Stimulated activated CD8-positive, alpha-beta memory T cell treated with anti-CD3 and anti-CD28 coated beads, Interleukin-4, amount 100 ng/mL, for 1 hour (primary cell): ENCODE results near the gene TCF12.
A peak's percentile ranks its signal among the peaks of the same experiment; 100 is the strongest.

ENCODE experiments used
- DNase-seq, 2 donors: peaks; one replicate each; pipeline ENCODE4 v3.0.0-alpha.2; 2020; ENCODE audit warnings: low read depth in 2 of 2, low spot score in 1 of 2

The TCF12 gene

GRCh38 chr15:56918046-56918938 lies at the start of gene TCF12:
TSS of gene TCF12 (plus strand) at chr15:56918644. CDS start at chr15:56919914, 1,270 bp downstream.
- peak; percentile 69 to 73 for DNase-seq

DNA sequence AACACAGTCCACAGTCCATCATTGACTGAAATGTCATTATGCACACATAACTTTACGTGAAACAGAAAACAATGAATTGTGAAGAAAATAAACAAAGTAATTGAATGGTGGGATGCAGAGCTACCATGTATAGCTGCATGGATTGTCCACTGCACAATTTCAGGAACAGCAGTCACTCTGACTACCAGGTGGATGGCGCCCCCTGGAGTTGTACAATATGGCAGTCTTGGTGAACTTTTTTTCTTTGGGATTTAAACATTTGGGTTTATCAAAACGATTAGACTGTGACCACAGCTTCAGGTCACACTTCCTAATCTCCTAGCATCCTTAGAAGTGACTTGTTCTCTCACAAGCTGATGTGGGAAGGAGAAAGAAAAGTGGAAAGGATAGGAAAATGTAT lies 48.9 kb upstream of the TCF12 start:
- no peak for DNase-seq

DNA sequence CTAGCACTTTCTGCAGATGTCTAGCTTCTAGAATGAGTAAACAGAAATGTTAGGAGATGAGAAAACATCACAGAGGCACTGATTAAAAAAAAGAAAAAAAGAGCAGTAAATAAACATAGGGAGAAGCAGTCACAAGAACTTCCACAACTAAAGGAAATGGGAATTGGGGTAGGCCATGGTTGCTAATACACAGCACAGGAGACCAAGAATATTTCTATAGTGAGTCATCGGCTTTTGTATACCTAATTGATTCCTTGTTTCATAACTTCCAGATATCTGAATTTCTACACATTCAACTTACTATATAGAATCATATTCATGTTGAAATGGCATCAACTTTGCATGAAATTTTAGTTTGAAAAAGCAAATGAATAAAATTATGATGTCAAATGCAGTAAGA lies 47.3 kb upstream of the TCF12 start:
- no peak for DNase-seq

DNA sequence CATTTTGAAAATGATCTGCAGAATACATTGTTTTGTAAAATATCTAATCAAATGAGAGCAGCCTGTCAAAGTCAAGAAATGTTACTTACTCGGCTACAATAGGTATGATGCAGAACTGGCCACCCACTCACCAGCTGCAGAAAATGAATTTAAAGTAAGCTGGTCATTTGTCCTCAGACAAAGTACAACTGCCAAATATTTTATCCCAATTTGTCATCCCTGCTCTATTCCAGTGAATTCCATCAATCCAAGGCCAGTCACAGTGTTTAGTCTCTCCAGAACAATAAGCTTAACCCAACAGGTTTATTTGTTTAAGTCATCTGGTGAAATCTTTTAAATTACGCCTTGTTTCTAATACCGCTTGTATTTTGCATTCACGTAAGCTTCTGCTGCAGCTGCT lies 46.6 kb upstream of the TCF12 start:
- DNase-seq: no peak

GRCh38 chr15:56877255-56877970 lies 41.0 kb upstream of the TCF12 start:
- DNase-seq: no peak

DNA sequence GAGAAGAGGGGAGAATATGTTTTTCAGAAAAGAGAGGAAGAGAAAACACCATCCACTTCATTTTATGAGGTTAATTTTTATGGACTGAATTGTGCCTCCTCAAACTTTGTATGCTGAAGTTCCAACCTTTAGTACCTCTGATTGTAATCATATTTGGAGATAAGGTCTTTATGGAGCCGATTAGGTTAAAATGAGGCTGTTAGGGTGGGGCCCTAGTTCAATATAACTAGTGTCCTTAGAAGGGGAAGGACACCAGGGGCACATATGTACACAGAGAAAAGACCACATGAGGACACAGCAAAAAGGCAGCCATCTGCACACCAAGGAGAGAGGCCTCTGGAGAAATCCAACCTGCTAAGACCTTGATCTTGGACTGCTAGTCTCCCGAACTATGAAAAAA lies 38.9 kb upstream of the TCF12 start:
- no peak for DNase-seq

DNA sequence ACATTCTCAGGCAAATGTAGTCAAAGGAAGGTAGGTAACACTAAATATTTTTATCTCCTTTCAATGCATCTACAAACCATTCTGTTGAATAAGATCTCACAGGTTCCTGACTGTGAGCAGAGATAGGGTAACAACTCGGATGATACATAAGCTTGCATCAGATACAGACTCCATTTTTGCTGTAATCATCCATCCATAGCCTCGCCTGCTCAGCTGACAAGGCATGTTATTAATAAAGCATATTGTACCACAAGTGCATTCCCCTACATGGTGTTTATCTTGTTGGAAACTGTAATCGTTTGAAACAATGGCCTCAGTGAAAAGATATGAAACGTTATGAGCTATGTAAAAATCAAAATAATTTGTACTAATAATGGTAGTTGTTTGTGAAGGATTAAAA lies 35.4 kb upstream of the TCF12 start:
- DNase-seq: no peak

GRCh38 chr15:56886363-56886931 lies 32.0 kb upstream of the TCF12 start:
- no peak for DNase-seq

DNA sequence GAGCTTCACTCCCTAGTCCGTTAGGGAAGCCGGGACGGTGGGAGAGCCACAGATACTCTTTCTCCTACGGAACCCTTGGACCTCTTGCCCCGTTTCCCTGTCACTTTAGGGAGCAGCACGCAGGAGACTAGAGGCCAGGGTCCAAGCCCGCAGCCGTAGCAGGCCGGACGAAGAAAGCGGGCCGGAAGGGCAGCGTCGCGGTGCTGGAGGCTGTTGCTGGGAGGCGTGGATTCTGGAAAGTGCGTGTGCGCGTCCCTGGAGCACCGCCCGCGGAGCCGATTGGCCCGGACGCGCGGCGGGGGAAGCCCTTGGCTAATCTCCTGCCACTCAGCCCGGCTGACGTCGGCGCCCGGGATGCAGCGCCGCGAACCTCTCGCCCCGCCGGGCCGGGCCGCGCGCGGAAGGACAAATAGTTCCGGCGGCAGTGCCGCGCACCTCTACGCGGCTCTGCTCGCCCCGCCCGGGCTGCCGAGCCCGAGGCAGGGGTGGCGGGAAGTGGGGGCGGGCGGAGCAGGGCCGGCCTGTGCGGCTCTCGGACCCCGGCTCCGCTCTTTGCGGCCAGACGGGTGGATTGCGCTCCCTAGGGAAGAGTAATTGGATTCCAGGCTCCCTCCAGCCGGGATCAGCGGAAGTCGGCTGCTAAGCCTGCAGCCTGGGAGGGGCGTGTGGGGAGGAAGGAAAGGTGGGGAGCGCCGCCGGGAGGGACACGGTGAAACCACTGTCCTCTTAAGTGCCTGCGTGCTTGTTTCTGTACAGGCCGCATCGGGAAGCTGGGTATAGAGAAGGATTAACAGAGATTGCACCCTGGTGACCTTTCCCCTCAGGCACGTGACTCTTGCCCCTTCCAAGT lies 31.3 kb upstream of the TCF12 start:
- peak; percentile 31 to 50 for DNase-seq

DNA sequence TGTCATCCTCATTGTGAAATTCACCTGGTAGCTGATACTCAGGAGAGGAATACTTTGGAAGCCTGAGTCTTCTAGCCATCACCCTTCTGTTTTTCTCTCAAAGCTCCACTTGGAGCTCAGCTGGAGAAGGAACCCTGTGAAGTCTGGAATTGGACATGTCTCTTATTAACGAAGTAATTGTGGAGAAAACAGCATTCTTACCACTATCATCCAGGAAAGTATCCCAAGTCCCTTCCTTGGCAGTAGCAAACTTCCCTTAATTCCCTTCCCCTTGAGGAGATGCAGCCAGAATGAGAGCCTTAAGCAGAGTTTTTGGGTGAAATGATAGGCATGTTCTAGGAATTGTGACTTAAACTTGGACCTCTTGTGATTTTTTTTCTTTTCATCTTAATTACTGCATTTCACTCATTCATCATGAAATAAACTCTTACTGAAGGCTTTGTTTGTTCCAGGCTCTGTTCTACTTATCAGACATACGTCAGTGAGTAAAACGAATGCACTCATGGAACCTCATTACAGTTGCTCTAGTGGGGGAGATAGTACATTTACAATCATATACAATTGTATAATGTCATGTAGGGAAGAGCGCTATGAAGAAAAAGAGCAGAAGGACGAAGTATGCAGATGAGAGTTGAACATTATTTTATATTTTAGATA lies 30.5 kb upstream of the TCF12 start:
- DNase-seq: no peak

DNA sequence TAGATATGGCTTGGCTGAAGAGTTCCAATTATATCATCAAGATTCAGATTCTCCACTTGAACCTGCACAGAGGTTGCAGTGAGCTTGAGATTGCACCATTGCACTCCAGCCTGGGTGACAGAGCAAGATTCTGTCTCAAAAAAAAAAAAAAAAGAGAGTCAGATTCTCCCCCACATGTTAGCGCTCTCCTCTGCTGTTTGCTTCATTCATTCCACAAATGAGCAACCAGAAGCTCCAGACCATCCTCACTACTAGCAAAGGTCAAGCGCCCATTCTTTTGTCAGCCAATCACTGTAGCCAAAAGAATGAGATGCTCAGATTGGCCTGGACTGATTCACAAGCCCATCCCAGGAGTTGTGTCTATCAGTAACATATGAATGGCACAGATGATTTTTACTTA lies 28.4 kb upstream of the TCF12 start:
- DNase-seq: no peak

DNA sequence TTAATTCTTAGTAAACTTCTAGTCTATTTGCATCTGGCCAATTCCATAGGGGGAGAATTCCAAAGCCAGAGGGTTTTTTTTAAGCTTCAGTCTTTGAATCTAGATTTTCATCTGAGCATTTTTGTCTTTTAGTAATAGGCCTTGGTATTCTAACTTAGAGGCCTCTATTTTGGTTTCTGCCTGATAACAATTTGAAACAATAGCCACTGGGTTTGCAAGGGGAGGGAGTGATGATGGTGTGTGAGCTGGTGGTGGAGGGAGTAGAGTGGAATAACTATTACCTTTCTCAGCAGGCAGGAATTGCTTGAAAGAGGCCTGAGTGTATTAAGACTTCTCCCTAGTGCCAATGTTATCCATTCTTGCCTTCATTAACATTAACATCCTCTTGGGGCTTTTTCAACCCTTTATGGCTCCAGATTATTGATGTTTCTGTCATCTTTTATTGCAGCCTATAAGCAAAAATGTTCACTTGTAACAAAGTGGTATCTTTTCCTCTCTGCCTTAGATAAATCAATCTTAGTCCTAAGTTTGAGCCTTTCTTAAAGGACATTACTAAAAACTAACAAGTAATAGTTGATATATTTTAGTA lies 26.5 kb upstream of the TCF12 start:
- no peak for DNase-seq

- DNase-seq: no peak
Measured at GRCh38 chr15:56892659-56893363, 25.6 kb upstream of the TCF12 start.

DNA sequence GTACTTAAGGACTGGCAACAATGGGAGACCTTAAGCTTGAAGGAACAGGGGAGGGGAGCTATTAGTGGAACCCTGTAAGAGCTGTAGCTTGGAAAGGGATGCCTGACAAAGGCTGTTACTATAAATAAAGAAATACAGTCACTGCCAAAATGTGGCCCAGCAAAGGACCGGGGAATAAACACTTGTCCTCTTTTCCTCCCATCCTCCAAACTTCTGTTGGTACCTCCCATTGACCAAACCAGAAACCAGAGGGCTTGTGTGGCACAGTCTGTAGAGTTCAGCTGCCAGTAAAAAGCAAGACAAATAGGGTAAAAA lies 25.1 kb upstream of the TCF12 start:
- no peak for DNase-seq

DNA sequence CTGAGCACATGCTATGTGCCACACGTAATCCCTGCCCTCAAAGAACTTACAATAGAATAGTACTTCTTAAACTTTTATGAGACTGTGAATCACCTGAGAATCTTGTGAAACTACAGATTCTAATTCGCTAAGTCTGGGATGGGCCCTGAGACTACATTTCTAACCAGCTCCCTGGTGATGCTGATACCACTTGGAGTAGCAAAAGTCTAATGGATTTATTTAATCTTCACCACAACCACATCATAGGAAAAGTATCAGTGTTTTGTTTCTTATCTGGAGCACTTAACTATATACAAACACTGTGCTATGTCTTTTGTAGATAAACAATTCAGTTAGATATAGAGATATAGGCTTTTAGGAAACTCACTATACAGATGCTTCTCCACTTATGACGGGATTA lies 23.8 kb upstream of the TCF12 start:
- DNase-seq: no peak

DNA sequence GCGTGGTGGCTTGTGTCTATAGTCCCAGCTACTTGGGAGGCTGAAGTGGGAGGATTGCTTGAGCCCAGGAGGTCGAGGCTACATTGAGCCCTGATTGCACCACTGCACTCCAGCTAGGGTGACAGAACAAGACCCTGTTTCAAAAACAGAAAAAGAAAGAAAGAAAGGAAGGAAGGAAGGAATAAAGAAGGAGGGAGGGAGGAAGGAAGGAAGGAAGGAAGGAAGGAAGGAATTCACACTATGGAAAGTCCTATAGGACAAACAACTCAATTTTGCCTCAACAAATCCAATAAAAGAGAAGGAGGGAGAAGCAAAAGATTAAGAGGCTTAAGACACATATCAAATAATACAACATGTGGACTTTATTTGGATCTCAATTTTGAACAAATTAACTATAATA lies 16.5 kb upstream of the TCF12 start:
- no peak for DNase-seq

- DNase-seq: no peak
Measured at GRCh38 chr15:56906766-56907165, 11.7 kb upstream of the TCF12 start.

- DNase-seq: no peak
Measured at GRCh38 chr15:56910801-56911200, 7.6 kb upstream of the TCF12 start.

- DNase-seq: no peak
Measured at GRCh38 chr15:56913241-56913640, 5.2 kb upstream of the TCF12 start.

GRCh38 chr15:56913670-56914069 lies 4.8 kb upstream of the TCF12 start:
- no peak for DNase-seq
